Activated CD8-positive, alpha-beta memory T cell treated with anti-CD3 and anti-CD28 coated beads for 24 hours (primary cell): ENCODE data around the gene KCNQ1OT1.

ENCODE experiments used
- DNase-seq: peaks from one replicate; pipeline ENCODE4 v3.0.0-alpha.2; 2020

Gene KCNQ1OT1

GRCh38 chr11:2685566-2686359 lies 14.0 kb downstream of the KCNQ1OT1 start:
- no peak for DNase-seq

DNA sequence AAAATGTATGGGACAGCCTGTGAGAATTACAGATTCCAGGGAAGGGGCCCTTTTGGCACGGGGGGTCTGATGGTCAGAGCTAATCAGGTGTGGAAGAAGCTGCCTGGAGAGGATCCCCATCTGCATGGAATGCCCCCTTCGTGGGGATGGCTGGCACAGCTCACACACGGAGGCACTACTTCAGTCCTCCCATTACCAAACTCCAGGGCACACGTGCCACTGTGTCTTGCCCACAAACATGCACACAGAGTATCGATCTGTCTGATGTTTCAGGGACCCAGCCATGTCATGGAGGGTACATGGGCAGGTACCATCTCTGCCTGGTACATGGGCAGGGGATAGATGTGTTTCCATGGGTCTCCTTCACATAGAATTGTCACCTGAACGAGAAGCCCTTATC lies 14.7 kb downstream of the KCNQ1OT1 start:
- no peak for DNase-seq

- DNase-seq = no peak
These were observed 15.2 kb downstream of the KCNQ1OT1 start for GRCh38 chr11:2684581-2684980.

GRCh38 chr11:2683806-2684205 lies 16.0 kb downstream of the KCNQ1OT1 start:
- DNase-seq = no peak

DNA sequence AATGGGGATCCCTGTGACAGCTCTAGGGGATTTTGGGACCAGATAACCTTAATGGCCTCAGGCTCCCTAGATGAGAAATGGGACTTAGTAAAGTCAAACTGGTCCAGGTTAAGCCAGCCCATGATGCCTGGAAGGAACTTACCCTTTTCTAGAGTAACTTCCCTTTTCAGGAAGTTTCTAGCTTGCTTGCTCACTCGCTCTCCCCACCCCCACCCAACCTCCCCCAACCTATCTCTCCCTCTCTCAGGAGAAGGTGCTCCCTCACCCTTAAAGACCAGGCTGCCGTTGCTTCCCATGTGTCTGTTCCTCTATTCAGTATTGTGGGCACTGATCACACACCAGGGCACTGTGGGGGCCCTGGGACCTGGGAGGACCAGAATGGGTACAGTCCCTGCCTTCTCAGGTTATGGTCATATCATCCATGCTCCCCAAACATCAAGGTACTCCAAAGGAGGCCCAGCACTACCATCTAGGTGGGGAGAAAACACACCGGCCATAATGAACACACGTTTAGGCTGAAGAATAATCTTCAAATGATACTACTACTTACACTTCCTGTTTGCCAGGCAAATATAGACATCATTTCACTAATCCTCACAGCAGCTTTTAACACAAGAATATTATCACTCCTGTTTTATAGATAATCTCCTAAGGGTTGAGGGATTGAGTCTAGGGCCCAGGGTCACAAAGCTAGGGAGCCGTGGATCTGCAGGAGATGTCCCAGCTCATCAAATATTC lies 18.2 kb downstream of the KCNQ1OT1 start:
- DNase-seq = no peak

GRCh38 chr11:2679011-2679676 lies 20.6 kb downstream of the KCNQ1OT1 start:
- DNase-seq = no peak

DNA sequence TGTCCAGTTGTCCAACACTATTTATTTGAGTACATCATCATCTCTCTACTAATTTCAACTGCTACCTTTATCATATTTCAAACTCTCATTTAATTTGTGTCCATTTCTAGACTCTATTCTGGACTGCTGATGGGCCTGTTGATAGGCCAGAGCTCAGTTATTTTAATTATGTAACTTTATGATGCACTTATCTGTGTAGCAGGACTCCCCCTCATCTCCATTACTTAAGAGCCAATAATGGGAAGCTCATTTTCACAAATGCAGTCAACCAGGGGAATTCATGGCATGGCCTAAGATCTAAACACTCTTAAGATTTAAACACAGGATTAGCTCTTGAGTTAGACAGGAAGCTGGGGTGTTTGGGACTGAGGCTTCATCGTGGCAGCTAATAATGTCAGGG lies 21.4 kb downstream of the KCNQ1OT1 start:
- DNase-seq = no peak

DNA sequence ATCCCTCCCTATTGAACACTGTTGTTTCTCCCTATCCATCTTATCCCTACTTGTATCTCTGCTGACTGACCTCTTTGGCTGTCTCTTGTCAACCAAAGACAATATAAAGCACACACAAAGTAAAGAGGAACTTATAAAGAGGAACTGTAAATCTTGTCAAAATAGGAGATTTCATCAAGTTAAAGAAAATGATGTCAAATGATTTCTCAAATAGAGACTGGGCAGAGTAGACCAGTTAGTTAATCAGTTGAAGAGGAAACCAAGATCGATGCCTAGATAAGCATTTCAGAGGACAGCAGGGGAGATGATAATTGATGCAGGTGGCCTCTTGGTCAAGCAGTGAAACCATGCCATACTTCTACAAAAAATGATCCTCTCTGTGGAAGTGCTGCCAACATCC lies 22.7 kb downstream of the KCNQ1OT1 start:
- DNase-seq = no peak

DNA sequence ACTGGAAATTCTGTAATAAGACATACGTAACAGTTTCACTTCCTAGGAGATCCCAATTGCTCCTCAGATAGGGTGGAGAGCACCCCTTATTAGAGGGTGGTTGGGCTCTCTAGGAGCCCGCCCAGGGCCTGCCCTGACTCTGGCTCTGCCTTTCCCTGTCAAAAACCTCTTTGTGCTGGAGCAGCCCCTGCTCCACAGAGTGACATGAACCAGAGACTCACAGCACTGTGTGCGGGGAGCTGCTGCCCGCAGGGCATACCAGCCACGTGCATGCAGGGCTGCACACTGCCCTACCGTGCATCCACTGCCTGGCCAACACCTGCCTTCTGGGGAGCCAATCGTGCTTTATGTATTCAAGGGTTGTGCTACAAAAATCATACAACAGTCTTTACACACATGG lies 24.3 kb downstream of the KCNQ1OT1 start:
- no peak for DNase-seq

GRCh38 chr11:2674658-2675131 lies 25.1 kb downstream of the KCNQ1OT1 start:
- DNase-seq = no peak

DNA sequence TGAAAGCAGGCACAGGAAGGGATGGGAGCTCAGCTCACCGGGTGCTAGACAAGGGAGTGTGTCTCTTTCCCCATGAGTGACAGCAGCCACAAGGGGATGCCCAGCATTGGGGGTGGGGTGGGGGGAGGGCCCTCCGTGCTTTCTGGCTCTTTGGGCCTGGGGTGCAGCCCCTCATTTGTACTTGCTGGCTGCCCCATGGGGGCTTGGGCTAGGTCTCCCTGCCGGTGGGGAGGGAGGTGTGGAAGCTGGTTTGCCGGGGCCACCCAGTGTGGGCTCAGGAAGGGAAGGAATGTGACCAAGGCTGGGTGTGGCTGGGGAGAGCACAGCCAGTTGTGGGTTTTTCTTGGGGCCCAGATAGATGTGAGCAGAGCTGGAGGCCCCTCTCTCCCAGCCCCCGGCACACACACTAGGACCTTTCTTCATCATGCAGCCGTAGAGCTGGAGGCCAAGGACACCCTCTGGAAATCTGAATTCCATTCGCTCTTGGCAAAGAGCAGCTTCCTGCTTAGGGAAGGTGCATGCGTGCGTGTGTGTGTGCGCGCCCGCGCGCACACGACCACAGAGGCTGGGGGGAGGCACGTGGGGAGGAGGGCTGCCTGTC lies 25.8 kb downstream of the KCNQ1OT1 start:
- DNase-seq = no peak

DNA sequence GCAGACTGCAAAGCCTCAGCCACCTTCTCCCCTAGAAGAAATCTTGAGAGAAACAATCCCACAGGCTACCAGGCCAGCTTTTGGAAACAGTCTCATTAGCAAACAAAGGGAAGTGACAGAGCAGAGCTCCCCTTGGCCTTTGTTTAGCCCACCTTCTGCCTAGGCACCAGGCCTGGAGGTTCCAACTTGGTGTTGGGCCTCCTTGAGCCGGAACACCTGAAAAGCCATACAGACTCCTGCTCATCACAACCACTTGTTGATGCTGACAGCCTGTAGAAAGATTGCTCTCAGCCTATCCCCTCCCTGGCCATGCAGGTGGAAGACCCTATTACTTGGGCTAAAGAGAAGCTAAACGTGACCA lies 26.6 kb downstream of the KCNQ1OT1 start:
- DNase-seq = no peak

DNA sequence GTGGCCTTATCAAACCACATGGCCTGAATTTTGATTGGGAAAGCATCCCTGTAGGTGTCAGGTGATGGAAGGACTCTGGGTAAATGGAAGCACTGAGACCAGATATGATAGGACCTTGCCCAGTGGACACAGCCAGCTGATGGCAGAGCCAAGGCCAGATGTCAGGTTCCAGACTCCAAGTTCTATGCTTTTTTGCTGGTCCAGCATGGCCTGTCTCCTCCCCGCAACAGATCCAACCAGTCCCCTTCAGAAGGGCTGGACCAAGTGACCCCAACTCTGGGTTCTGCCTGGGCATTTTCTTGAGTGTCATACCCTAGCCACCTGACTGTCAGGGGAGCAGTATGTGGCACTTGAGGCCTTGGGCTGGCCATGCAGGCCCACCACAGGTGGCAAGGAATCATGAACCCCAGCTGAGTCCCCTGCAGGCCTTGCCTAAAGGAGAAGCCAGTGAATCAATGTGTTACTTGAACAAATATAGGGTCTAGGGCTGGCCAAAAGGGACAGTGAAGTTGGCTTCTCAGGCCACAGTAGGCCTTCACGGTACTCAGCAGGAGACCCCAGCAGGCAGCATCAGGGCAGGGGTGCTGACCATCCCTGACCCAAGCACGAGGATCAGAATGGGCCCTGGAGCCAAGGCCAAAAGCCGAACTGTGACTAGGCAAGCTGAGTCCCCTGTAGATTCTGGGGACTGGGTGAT lies 27.1 kb downstream of the KCNQ1OT1 start:
- DNase-seq = no peak

DNA sequence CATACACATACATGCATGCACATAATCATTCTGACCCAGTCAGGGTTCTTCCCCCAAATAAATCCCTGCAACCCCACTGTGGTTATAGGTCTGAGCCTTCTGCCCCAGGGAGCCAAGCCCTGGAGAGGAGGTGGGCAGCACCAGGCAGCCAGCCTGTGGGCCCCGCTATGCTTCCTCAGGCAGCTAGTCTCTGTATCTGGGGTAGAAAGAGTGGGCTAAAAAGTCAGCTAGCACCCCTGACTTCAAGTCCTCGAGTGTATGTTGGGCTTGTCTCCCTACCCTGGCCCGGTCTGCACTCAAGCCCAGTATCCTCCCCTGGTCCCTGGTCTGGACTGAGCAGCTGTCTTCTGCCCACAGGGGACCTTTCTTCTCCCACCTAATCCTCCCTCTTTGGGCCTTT lies 28.0 kb downstream of the KCNQ1OT1 start:
- no peak for DNase-seq

DNA sequence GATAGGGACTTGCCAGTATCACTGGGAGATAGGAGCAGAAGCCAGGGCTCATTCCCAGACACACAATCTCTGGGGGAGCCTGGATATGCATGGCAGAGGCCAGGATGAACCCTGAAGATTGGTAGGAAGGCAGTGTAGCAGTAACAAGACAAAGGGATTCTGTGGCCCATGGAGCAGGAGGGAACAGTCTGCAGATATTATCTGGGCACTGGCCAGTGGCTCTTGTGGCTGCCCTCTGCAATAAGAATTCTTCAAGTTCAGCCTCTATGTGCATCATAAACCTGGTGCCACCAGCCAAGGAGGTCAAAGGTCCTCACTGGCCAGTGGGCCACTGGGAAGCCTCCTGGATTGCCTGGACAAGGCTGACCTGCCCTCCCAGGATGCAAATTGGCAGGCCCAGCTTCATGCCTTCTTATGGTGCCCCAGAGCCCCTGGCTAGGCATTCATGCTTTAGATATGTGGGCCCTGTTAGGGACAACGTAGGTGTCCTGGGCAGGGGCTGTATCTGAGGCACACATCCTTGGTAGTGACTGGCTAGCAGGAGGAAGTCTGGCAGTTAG lies 29.2 kb downstream of the KCNQ1OT1 start:
- no peak for DNase-seq

DNA sequence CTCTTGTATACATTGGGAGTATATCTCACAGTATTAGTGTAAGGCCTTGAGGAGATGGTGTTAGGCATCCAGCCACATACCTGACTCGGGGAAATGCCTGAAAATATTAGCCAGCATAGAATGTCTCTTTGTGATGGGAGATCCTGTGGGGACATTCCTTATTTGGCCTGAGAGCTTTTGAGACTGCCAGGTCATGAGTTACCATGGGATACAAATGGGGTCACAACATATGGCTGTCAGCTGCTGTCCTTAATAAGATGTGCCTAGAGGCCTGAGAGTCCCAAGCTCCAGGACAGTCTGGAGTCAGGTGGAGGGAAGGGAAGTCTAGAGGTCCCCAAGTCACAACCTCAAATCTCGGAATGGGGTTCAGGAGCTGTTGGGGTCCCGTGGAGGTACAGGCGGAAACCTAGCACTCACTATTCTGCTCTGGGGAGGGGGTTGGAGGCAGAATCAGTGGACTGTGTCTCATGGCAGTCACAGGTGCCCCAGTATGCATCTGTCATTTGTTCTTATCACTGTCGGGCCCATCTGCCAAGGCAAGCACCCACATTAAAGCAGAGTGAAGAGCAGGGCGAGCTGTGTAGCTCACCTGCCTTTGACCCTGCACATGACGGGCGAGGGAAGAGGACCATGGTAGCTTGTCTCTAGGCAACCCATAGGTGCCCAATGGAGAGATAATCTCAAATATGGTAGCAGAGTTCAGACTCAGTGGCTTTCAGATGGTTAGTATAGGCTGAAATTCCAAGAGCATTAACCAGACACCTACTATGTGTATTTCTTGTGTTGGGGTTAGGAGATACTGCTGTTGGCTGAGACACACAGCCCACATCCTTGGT lies 29.9 kb downstream of the KCNQ1OT1 start:
- no peak for DNase-seq

DNA sequence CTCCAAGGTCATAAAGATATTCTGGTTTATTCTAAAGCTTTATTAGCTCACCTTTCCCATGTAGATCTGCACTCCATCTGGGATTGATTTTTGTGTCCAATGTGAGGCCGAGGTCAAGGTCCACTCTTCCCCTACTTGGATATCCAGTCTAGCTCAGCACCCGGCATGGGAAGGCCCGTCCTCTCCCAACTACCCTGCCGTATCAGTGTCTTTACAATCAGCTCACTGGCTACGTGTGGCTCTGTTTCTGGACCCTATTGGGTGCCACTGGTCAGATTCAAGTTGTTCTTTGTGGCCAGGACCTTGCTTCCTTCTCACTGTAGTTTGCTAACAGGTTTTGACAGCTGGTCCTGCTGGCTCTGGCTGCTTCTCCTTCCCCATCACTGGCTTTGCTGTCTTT lies 30.9 kb downstream of the KCNQ1OT1 start:
- DNase-seq = no peak

GRCh38 chr11:2667940-2668339 lies 31.9 kb downstream of the KCNQ1OT1 start:
- no peak for DNase-seq

DNA sequence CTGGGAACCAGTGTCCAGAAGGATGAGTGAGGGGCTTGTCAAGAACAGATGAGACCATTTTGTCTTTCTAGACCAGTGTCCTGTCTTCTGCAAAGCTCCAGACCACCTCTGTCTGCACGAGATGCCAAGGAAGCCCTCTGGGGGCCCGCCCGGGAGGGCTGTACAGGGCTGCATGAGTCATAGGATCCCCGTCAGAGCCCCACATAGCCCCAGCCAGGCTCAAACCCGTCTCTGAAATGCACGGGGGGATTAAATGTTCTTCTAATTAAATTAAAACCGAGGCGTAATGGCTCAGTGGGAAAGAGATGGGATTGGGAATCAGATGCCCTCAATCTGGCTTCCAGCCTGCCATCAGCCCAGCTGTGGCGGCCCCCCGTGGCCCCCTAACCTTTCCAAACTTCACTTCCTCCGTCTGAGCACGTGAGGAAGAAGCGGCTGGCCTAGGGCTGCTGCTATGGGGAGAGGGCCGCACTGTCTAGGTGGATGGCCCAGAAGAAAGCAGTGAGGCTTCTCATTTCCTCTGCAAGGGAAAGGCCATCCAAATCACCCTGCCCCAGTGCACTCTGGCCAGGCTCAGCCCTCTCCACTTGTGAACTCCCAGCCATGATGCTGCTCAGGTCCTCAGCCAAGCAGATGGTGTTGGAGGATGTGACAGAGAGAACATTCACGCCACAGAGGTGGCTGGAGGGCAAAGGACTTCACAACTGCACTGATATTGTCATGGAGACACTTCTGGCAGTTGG lies 32.8 kb downstream of the KCNQ1OT1 start:
- no peak for DNase-seq

DNA sequence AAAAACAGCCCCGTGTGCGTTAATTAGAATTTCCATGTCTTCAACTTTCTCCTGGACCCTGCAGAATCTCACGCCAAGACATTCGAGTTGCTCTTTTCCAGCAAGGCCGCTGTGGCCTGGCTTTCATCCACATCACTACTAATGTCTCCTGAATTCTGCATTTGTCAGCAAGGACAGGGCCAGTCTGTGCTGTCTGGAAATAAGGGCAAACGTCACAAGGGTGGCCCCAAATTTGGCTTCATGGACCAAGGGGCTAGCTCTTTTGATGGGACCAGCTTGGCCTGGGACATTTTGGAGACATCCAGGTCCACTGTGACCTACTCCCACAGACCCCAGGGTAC lies 33.4 kb downstream of the KCNQ1OT1 start:
- no peak for DNase-seq
